ENCODE measurements around the gene RLBP1. TPM values are rescaled to one million over a fixed set of nuclear protein-coding genes. Genes with fewer than 3 reads are reported as not detected.

Gene RLBP1
- total RNA-seq, 1 experiment from 2014 or later: not detected

DNA sequence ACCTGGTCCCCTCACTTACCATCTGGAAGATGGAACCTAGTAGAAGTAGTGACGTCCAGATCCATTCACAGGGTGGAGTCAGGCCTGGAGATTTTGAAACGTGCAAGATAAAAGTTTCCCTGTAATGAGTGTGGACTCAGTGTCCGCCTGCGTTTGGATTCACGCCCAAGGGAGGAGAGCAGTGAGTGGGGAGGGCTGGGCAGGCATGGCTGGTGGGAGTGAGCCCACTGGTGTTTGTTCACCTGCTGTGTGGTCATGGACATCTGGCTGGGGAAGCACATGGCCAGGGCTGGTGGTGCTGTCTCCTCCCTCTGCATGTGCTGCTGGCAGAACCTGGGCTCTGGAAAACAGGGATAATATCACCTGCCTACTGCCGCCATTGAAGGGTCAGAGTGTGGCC, 37.0 kb downstream of the RLBP1 start:
- H3K4me1 Mint-ChIP-seq: no peaks in the 10 kb centered on the region
- TF ChIP-seq ZNF317 (CRISPR knock-in tag; IDR thresholded peaks at IDR 0.05; ENCODE audit: borderline replicate concordance, low read depth): no peak
- no peaks in the 10 kb centered on the region for H3K9me3 Mint-ChIP-seq
- 0 out of 2 replicates have a peak, but pooled peaks cover 6% of the 10 kb centered on the region for H3K36me3 Mint-ChIP-seq
- no peaks in the 10 kb centered on the region for H3K27me3 Mint-ChIP-seq (ENCODE audit: low read depth)
- CTCF ChIA-PET: no interaction called here
- DNase-seq (ENCODE audit: low spot score): no peak
- H3K27ac Mint-ChIP-seq: no peak overlapping the region; the same call in 1 of the 2 replicates
- H3K4me3 Mint-ChIP-seq: no peak overlapping the region
- POLR2A ChIA-PET: no interaction called here
- no peak for ATAC-seq

DNA sequence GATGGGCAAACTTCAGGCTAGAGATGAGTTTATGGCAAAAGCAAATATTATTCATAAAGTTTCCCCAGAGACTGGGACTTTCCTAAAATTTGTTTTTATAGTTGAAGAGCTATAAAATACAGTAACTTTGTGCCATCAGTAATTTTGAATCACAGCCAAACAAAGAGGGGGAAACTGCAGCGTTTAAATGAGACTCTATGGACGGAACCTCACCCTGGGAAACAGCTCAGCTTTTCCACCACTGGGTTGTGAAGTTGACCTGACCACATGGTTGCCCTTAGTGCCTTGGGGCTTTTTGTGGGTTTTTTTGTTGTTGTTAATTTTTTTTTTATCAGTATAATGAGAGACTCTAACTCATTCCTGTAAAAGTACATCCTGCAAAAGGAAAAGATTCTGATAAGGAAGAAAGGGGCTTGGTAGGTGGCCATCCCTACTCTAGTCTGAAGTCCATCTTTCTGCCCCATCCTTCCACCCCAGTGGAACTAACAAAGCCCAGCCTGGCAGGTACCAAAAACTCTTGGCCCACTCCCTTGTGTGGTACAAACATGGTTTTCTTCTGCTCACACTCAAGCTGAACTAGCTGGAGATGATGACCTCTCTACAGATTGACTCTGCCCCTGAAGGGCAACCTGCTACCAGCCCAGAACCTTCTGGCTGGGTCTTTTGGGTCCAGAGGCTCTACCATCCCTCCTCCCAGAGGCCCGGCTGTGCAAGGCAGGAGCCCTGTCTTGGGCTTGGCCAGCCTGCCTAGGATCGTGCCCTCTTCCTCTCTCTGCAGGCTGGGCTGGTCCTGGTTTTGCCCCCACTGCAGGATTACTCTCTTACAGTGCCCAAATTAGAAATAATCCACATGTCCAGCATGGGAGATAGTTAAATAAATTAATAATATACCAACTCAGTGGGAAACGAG, 41.2 kb downstream of the RLBP1 start:
- DNase-seq (ENCODE audit: low spot score) (no peak), ATAC-seq (no peak)
- TF ChIP-seq TCF7 (CRISPR knock-in tag; IDR thresholded peaks at IDR 0.05; ENCODE audit: low read depth): no peak
- no peak for TF ChIP-seq NR1H2 (CRISPR knock-in tag; IDR thresholded peaks at IDR 0.05)
- Mint-ChIP-seq H3K4me1 (peaks cover 3% of the 10 kb centered on the region; the same call in 1 of the 2 replicates), H3K9me3 (no peaks in the 10 kb centered on the region), H3K36me3 (no peaks in the 10 kb centered on the region), H3K27ac (no peak overlapping the region), H3K27me3 (ENCODE audit: low read depth) (no peaks in the 10 kb centered on the region), H3K4me3 (no peak overlapping the region)
- ChIA-PET POLR2A (no interaction called here), CTCF (interaction anchor here (1.1 kb wide), 1 partner anchor 26 kb away, joined by 3 read pairs; no protein-coding TSS in a partner anchor)

DNA sequence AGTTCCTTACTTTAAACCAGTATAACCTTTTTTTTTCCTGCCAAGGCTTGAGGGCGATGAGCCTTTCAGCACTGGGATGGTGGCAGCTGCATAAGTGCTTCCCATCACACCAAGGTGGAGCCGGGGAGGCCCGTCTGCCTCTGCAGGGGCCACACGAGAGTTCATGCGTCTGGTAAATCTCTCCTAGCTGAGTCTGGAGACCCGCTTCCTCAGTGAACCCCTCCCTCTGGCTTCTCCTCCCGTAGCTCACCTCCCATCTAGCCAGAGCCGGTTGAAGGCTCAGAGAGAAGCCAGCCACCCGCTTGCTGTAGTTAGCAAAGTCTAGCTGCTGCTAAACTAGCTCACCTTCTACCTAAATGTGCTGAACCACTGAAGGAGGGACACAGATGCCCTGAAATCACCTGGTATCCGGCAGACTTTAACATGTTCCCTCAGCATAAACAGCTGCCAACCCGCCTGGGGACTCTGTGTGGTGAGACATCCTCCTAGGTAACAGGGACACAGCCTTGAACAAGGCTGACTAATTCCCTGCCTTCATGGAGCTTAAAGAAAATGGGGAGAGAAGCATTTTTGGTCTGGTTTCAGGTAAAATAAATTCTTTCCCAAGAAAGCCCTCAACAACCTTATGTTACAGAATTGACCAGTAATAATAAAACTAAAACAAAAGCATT, 42.9 kb downstream of the RLBP1 start:
- H3K36me3 Mint-ChIP-seq: no peaks in the 10 kb centered on the region
- ChIA-PET CTCF (interaction anchor here (0.5 to 2.6 kb wide), 60 partner anchors 8 to 498 kb away, joined by 3 to 44 read pairs (median 5); partner anchors contain the start of genes ABHD2, ACAN, FANCI and HAPLN3), POLR2A (interaction anchor here (0.6 kb wide), 1 partner anchor 22 kb away, joined by 3 read pairs; no protein-coding TSS in a partner anchor)
- no peak for ATAC-seq
- TF ChIP-seq MAX (CRISPR knock-in tag; IDR thresholded peaks at IDR 0.05): no peak
- TF ChIP-seq, protein P1, sequence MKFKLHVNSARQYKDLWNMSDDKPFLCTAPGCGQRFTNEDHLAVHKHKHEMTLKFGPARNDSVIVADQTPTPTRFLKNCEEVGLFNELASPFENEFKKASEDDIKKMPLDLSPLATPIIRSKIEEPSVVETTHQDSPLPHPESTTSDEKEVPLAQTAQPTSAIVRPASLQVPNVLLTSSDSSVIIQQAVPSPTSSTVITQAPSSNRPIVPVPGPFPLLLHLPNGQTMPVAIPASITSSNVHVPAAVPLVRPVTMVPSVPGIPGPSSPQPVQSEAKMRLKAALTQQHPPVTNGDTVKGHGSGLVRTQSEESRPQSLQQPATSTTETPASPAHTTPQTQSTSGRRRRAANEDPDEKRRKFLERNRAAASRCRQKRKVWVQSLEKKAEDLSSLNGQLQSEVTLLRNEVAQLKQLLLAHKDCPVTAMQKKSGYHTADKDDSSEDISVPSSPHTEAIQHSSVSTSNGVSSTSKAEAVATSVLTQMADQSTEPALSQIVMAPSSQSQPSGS (CRISPR knock-in tag; IDR thresholded peaks at IDR 0.05; ENCODE audit: borderline replicate concordance, low read depth): no peak
- TF ChIP-seq KAT7 (CRISPR knock-in tag; IDR thresholded peaks at IDR 0.05; ENCODE audit: borderline replicate concordance): no peak
- TF ChIP-seq PREB (CRISPR knock-in tag; IDR thresholded peaks at IDR 0.05; ENCODE audit: borderline replicate concordance): no peak
- no peak for TF ChIP-seq GABPB1 (CRISPR knock-in tag; IDR thresholded peaks at IDR 0.05)
- TF ChIP-seq, protein P2, sequence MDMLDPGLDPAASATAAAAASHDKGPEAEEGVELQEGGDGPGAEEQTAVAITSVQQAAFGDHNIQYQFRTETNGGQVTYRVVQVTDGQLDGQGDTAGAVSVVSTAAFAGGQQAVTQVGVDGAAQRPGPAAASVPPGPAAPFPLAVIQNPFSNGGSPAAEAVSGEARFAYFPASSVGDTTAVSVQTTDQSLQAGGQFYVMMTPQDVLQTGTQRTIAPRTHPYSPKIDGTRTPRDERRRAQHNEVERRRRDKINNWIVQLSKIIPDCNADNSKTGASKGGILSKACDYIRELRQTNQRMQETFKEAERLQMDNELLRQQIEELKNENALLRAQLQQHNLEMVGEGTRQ (CRISPR knock-in tag; IDR thresholded peaks at IDR 0.05): no peak
- no peak for TF ChIP-seq CREB1 (CRISPR knock-in tag; IDR thresholded peaks at IDR 0.05)
- no peak for TF ChIP-seq TEAD4 (CRISPR knock-in tag; IDR thresholded peaks at IDR 0.05)
- TF ChIP-seq, protein P3, sequence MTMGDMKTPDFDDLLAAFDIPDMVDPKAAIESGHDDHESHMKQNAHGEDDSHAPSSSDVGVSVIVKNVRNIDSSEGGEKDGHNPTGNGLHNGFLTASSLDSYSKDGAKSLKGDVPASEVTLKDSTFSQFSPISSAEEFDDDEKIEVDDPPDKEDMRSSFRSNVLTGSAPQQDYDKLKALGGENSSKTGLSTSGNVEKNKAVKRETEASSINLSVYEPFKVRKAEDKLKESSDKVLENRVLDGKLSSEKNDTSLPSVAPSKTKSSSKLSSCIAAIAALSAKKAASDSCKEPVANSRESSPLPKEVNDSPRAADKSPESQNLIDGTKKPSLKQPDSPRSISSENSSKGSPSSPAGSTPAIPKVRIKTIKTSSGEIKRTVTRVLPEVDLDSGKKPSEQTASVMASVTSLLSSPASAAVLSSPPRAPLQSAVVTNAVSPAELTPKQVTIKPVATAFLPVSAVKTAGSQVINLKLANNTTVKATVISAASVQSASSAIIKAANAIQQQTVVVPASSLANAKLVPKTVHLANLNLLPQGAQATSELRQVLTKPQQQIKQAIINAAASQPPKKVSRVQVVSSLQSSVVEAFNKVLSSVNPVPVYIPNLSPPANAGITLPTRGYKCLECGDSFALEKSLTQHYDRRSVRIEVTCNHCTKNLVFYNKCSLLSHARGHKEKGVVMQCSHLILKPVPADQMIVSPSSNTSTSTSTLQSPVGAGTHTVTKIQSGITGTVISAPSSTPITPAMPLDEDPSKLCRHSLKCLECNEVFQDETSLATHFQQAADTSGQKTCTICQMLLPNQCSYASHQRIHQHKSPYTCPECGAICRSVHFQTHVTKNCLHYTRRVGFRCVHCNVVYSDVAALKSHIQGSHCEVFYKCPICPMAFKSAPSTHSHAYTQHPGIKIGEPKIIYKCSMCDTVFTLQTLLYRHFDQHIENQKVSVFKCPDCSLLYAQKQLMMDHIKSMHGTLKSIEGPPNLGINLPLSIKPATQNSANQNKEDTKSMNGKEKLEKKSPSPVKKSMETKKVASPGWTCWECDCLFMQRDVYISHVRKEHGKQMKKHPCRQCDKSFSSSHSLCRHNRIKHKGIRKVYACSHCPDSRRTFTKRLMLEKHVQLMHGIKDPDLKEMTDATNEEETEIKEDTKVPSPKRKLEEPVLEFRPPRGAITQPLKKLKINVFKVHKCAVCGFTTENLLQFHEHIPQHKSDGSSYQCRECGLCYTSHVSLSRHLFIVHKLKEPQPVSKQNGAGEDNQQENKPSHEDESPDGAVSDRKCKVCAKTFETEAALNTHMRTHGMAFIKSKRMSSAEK (CRISPR knock-in tag; IDR thresholded peaks at IDR 0.05; ENCODE audit: borderline replicate concordance): no peak
- no peak for TF ChIP-seq RORB (CRISPR knock-in tag; IDR thresholded peaks at IDR 0.05)
- TF ChIP-seq ATF3 (CRISPR knock-in tag; conservative IDR thresholded peaks at IDR 0.05): no peak
- TF ChIP-seq MXD4 (CRISPR knock-in tag; IDR thresholded peaks at IDR 0.05; ENCODE audit: borderline replicate concordance): no peak
- no peak overlapping the region for H3K27ac Mint-ChIP-seq
- DNase-seq (ENCODE audit: low spot score): no peak
- no peaks in the 10 kb centered on the region for H3K9me3 Mint-ChIP-seq
- H3K27me3 Mint-ChIP-seq (ENCODE audit: low read depth): no peaks in the 10 kb centered on the region
- no peak overlapping the region for H3K4me3 Mint-ChIP-seq
- peaks cover 3% of the 10 kb centered on the region; the same call in 1 of the 2 replicates for H3K4me1 Mint-ChIP-seq
